ENCODE measurements around the gene GLB1L2.
"Not testable (repeated sequence)": the region's sequence is repeated elsewhere in the genome, so short reads cannot be mapped to it uniquely, and the experiment has no call there.

The GLB1L2 gene, protein sequence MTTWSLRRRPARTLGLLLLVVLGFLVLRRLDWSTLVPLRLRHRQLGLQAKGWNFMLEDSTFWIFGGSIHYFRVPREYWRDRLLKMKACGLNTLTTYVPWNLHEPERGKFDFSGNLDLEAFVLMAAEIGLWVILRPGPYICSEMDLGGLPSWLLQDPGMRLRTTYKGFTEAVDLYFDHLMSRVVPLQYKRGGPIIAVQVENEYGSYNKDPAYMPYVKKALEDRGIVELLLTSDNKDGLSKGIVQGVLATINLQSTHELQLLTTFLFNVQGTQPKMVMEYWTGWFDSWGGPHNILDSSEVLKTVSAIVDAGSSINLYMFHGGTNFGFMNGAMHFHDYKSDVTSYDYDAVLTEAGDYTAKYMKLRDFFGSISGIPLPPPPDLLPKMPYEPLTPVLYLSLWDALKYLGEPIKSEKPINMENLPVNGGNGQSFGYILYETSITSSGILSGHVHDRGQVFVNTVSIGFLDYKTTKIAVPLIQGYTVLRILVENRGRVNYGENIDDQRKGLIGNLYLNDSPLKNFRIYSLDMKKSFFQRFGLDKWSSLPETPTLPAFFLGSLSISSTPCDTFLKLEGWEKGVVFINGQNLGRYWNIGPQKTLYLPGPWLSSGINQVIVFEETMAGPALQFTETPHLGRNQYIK

DNA sequence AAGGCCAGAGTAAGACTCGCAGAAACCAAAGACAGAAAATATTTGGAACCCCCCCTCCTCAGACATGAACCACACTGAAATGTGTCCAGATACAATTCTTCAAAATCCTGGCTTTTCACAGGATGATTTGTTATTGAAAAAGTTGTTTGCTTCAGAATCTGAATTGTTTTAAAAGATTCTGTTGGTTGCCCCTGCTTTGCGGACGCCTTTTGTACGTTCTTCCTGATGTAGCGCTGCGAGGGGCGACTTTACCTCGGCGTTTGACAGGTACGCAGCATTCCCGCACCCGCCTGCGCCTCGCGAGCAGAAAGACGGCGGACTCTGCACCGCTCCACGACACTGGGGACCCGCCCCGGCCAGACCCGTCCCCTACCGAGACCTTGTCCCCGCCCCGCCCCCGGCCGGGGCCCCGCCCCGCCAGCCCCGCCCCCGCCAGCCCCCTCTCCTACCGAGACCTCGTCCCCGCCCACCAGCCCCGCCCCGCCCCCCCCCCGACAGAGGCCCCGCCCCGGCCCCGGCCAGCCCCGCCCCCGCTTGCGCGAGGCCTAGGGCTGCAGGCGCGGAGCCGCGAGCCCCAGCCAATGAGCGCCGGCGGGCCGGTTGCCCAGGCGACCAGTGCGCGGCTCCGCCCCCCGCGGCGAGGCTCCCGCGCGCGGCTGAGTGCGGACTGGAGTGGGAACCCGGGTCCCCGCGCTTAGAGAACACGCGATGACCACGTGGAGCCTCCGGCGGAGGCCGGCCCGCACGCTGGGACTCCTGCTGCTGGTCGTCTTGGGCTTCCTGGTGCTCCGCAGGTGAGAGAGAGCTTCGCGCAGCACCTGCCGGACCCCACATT lies at the start of gene GLB1L2:
Gene GLB1L2, plus strand, starts transcription at position 635 of the 835 bp plus-strand sequence. Its CDS starts 74 bp downstream, at position 709.
- H3K4me3 ChIP-seq (ENCODE audit: low read length), result peak within 1 kb of the TSS; percentile 59
- no peak within 1 kb of the TSS for H3K9ac ChIP-seq (ENCODE audit: low read length)
- no peaks in the 10 kb centered on the region for H3K36me3 ChIP-seq (ENCODE audit: control insufficient read depth, insufficient read depth, low read length, severe bottlenecking)
- peaks cover 8% of the 10 kb centered on the region for H3K4me1 ChIP-seq (ENCODE audit: control insufficient read depth, insufficient read depth, low read length)
- H3K27me3 ChIP-seq (replicated peaks; ENCODE audit: control insufficient read depth, insufficient read depth, low read length), result peaks cover 33% of the 10 kb centered on the region
- DNase-seq (ENCODE audit: low read depth), result peak; percentile 7
- no peaks in the 10 kb centered on the region for H3K9me3 ChIP-seq (ENCODE audit: control insufficient read depth, low read length)

DNA sequence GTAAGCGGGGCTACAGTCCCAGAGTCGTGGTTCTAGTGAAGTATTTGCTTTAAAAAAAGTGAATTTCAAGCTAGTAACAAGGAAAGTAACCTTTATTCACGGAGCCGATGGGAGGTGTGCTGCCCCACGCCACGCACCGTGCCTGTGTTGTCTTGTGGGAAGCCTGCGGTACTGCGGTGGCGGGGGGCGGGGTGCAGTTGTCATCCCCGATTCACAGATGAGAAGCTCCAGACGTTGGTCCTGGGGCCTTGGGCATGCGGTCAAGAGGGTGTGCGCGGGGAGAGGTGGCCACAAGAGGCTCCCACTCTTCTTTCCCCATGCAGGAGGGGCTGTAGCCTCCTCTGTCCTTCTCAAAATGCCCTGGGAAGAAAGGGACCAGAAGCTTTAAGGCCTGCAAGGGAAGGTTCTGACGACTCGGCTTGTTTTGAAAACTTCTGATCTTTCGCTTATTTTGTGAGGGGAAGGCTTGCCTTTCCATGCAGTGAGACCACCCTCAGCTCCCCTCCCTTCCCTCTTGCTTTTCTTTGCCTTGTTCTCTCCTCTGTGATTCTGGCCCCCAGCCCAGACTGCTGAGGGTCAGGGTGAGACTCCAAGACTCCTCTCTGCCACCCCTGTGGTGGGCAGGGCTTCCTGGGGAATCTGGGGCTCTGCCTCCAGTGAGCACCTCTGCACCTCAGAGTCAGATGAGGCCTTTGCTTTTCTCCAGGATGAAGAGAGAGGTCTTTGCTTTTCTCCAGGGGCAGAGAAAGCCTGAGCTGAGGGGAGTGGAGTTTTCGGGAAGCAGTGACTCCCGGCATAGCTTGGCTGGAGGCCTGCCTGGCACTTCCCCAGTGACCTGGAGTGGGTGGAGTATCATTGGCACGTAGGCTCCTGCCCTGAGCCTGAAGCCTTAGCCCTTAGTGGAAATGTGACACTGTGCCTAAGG lies 49.4 kb upstream of the GLB1L2 start:
- peaks cover 19% of the 10 kb centered on the region for H3K27me3 ChIP-seq (replicated peaks; ENCODE audit: control insufficient read depth, insufficient read depth, low read length)
- H3K4me3 ChIP-seq (ENCODE audit: low read length), result no peak overlapping the region
- no peaks in the 10 kb centered on the region for H3K36me3 ChIP-seq (ENCODE audit: control insufficient read depth, insufficient read depth, low read length, severe bottlenecking)
- DNase-seq (ENCODE audit: low read depth), result no peak
- peaks cover 4% of the 10 kb centered on the region for H3K4me1 ChIP-seq (ENCODE audit: control insufficient read depth, insufficient read depth, low read length)
- H3K9me3 ChIP-seq (ENCODE audit: control insufficient read depth, low read length), result peaks cover 5% of the 10 kb centered on the region
- no peak overlapping the region for H3K9ac ChIP-seq (ENCODE audit: low read length)

DNA sequence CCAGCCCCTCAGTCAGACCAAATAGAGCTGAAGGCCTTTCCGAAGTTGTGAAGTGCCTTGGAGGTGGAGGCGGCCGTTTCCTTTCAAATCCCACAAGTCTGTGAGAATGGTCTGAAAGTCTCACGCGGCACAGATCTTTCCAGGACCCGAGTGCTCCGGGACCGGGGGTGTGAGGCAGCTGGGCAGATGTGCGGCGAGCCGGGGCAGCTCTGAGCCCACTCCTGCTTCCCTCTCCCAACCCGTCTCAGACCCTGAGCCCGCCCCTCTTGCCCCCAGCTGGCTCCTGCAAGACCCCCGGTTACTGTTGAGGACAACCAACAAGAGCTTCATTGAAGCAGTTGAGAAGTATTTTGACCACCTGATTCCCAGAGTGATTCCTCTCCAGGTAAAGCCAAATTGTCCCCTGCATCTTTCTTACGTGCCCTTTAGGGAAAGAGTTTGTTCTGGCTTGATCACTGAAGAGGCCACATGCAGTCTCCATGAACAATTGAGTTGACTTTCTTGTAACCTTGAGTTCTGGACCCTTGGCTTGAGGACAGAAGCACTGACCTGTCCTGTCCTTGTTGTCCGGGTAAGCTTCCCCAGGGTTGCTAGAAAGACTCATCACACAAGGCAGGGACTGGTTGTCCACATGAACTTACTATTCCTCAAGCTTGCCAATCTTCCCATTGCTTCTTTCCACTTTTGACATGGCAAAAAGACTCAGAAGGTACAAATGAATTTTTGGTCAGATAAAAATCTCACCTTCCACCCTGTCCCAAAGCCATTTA lies 48.1 kb upstream of the GLB1L2 start:
- H3K4me3 ChIP-seq (ENCODE audit: low read length), result no peak overlapping the region
- no peak overlapping the region for H3K9ac ChIP-seq (ENCODE audit: low read length)
- no peaks in the 10 kb centered on the region for H3K36me3 ChIP-seq (ENCODE audit: control insufficient read depth, insufficient read depth, low read length, severe bottlenecking)
- DNase-seq (ENCODE audit: low read depth), result no peak
- H3K27me3 ChIP-seq (replicated peaks; ENCODE audit: control insufficient read depth, insufficient read depth, low read length), result peaks cover 7% of the 10 kb centered on the region
- H3K9me3 ChIP-seq (ENCODE audit: control insufficient read depth, low read length), result peaks cover under 1% of the 10 kb centered on the region
- H3K4me1 ChIP-seq (ENCODE audit: control insufficient read depth, insufficient read depth, low read length), result peaks cover 4% of the 10 kb centered on the region

DNA sequence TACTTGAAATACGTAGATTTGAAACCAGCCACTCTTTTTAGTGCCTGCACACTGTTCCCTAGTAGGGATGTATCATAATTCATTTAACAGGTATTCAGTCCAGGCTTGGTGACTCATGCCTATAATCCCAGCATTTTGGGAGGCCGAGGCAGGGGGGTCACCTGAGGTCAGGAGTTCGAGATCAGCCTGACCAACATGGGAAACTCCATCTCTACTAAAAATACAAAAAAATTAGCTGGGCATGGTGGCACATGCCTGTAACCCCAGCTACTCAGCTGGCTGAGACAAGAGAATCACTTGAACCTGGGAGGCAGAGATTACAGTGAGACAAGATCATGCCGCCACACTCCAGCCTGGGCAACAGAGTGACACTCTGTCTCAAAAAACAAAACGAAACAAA lies 47.4 kb upstream of the GLB1L2 start:
- DNase-seq (ENCODE audit: low read depth), result not testable (repeated sequence)

DNA sequence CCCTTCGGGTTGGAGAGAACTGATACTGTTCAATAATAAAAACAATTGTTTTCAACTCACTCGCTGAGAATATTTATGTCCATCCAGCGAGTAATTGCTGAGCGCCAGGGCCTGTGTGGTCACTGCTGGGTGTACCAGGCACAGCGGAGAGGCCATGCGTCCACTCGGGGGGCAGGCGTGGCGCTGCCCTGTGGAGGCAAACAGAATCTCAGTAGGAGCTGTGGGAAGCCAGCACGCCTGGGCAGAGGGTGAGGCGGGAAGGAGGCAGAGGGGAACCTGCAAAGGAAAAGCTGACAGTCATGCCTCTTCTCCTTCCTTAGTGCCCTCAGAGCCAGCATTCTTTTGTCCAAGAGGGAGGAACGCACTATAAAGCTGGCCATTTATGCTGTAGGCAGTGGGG lies 44.2 kb upstream of the GLB1L2 start:
- H3K4me1 ChIP-seq (ENCODE audit: control insufficient read depth, insufficient read depth, low read length), result peaks cover under 1% of the 10 kb centered on the region
- no peak overlapping the region for H3K4me3 ChIP-seq (ENCODE audit: low read length)
- no peaks in the 10 kb centered on the region for H3K36me3 ChIP-seq (ENCODE audit: control insufficient read depth, insufficient read depth, low read length, severe bottlenecking)
- peaks cover 8% of the 10 kb centered on the region for H3K27me3 ChIP-seq (replicated peaks; ENCODE audit: control insufficient read depth, insufficient read depth, low read length)
- DNase-seq (ENCODE audit: low read depth), result no peak
- H3K9me3 ChIP-seq (ENCODE audit: control insufficient read depth, low read length), result no peaks in the 10 kb centered on the region
- H3K9ac ChIP-seq (ENCODE audit: low read length), result no peak overlapping the region

More for the DNA sequence above, 47.4 kb upstream of the GLB1L2 start:
- H3K9ac ChIP-seq (ENCODE audit: low read length); H3K4me3 ChIP-seq (ENCODE audit: low read length); H3K27me3 ChIP-seq (replicated peaks; ENCODE audit: control insufficient read depth, insufficient read depth, low read length); H3K4me1 ChIP-seq (ENCODE audit: control insufficient read depth, insufficient read depth, low read length); H3K9me3 ChIP-seq (ENCODE audit: control insufficient read depth, low read length); H3K36me3 ChIP-seq (ENCODE audit: control insufficient read depth, insufficient read depth, low read length, severe bottlenecking): not testable (repeated sequence)

DNA sequence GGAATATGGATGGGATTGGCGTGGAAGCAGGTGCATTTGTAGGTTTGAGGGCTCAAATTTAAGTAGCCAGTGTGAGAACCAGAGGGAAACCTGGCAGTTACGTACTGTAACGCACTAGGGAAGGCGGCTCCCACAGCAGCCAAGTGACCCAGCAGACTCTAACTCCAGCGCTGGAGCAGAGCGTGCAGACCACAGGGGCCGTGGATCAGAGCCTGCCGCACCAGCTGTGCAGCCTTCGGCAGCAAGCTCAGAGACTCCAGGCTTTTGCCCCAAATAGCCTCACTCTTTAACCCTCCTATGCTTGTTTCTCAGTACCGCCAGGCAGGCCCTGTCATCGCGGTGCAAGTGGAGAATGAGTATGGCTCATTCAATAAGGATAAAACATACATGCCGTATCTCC lies 43.3 kb upstream of the GLB1L2 start:
- no peak for DNase-seq (ENCODE audit: low read depth)
- Histone ChIP-seq H3K9me3 (ENCODE audit: control insufficient read depth, low read length) (no peaks in the 10 kb centered on the region), H3K9ac (ENCODE audit: low read length) (no peak overlapping the region), H3K4me3 (ENCODE audit: low read length) (no peak overlapping the region), H3K4me1 (ENCODE audit: control insufficient read depth, insufficient read depth, low read length) (no peaks in the 10 kb centered on the region), H3K27me3 (replicated peaks; ENCODE audit: control insufficient read depth, insufficient read depth, low read length) (peaks cover 11% of the 10 kb centered on the region), H3K36me3 (ENCODE audit: control insufficient read depth, insufficient read depth, low read length, severe bottlenecking) (no peaks in the 10 kb centered on the region)

DNA sequence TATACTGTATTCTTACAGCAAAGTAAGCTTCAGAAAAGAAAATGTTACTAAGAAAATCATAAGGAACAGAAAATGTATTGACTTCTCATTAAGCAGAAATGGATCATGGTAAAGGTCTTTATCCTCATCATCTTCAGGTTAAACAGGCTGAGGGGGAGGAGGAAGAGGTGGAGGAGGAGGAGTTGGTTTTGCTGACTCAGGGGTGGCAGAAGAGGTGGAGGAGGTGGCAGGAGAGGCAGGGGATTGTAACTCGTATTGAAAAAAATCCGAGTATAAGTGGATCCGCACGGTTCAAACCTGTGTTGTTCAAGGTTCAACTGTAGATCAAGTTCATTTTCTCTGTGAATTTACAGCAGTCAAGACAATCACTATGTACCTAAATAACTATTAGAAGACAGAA lies 42.6 kb upstream of the GLB1L2 start:
- Histone ChIP-seq H3K9ac (ENCODE audit: low read length) (no peak overlapping the region), H3K4me1 (ENCODE audit: control insufficient read depth, insufficient read depth, low read length) (no peaks in the 10 kb centered on the region), H3K36me3 (ENCODE audit: control insufficient read depth, insufficient read depth, low read length, severe bottlenecking) (no peaks in the 10 kb centered on the region), H3K27me3 (replicated peaks; ENCODE audit: control insufficient read depth, insufficient read depth, low read length) (peaks cover 11% of the 10 kb centered on the region), H3K4me3 (ENCODE audit: low read length) (no peak overlapping the region), H3K9me3 (ENCODE audit: control insufficient read depth, low read length) (no peaks in the 10 kb centered on the region)
- no peak for DNase-seq (ENCODE audit: low read depth)

DNA sequence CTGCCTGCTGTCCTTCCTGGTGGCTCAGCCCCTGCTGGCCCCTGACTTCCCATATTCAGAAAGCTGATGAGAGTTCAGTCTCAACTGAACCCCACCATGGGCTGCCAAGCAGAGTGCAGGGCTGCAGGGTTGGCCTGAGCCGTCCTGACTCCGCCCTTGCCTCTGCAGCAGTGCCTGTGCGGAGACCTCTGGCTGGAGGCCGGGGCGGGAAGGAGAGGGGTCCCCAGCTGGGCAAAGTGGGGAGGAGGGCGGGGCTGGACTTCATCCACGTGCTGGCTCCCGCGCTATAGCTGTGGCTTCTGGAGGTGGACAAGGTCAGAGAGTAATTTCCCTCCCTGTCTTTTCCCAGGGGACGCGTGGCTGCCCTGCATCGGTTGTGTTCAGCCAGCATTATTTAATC lies 42.0 kb upstream of the GLB1L2 start:
- H3K4me3 ChIP-seq (ENCODE audit: low read length), result no peak overlapping the region
- no peaks in the 10 kb centered on the region for H3K9me3 ChIP-seq (ENCODE audit: control insufficient read depth, low read length)
- no peaks in the 10 kb centered on the region for H3K4me1 ChIP-seq (ENCODE audit: control insufficient read depth, insufficient read depth, low read length)
- H3K36me3 ChIP-seq (ENCODE audit: control insufficient read depth, insufficient read depth, low read length, severe bottlenecking), result no peaks in the 10 kb centered on the region
- no peak overlapping the region for H3K9ac ChIP-seq (ENCODE audit: low read length)
- DNase-seq (ENCODE audit: low read depth), result no peak
- H3K27me3 ChIP-seq (replicated peaks; ENCODE audit: control insufficient read depth, insufficient read depth, low read length), result peaks cover 13% of the 10 kb centered on the region

DNA sequence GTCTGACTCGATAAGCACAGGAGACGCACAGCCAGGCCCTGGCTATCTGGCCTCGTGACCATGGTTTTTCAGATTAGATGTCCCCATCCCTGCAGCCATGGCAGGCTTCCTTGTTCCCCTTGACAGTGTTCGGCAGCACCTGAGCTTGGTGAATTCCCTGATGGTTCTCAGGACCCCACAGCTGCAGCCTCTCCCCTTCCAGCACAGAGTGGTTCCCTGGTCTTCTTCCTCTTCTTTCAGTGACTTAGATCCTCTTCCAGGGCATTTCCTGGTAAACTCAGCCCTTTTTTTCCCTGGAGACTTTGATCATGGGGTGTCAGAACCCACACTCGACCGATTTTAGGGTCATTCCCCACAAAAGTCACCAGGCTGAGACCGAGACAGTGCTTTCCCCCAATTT lies 41.1 kb upstream of the GLB1L2 start:
- no peaks in the 10 kb centered on the region for H3K9me3 ChIP-seq (ENCODE audit: control insufficient read depth, low read length)
- H3K9ac ChIP-seq (ENCODE audit: low read length), result no peak overlapping the region
- H3K27me3 ChIP-seq (replicated peaks; ENCODE audit: control insufficient read depth, insufficient read depth, low read length), result peaks cover 13% of the 10 kb centered on the region
- no peak for DNase-seq (ENCODE audit: low read depth)
- no peaks in the 10 kb centered on the region for H3K36me3 ChIP-seq (ENCODE audit: control insufficient read depth, insufficient read depth, low read length, severe bottlenecking)
- H3K4me1 ChIP-seq (ENCODE audit: control insufficient read depth, insufficient read depth, low read length), result no peaks in the 10 kb centered on the region
- no peak overlapping the region for H3K4me3 ChIP-seq (ENCODE audit: low read length)

DNA sequence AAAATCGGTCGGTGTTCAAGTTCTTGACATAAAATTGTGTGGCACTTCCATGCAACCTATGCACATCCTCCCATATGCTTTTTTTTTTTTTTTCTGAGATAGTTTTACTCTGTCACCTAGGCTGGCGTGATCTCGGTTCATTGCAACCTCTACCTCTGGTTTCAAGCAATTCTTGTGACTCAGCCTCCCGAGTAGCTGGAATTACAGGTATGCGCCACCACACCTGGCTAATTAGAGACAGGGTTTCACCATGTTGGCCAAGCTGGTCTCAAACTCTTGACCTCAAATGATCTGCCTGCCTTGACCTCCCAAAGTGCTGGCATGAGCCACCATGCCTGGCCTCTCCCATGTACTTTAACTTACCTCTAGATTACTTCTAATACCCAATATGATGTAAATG lies 40.6 kb upstream of the GLB1L2 start:
- peaks cover 13% of the 10 kb centered on the region for H3K27me3 ChIP-seq (replicated peaks; ENCODE audit: control insufficient read depth, insufficient read depth, low read length)

More for the DNA sequence above, 40.6 kb upstream of the GLB1L2 start:
- no peak for DNase-seq (ENCODE audit: low read depth)
- no peaks in the 10 kb centered on the region for H3K36me3 ChIP-seq (ENCODE audit: control insufficient read depth, insufficient read depth, low read length, severe bottlenecking)
- no peaks in the 10 kb centered on the region for H3K4me1 ChIP-seq (ENCODE audit: control insufficient read depth, insufficient read depth, low read length)
- H3K4me3 ChIP-seq (ENCODE audit: low read length), result no peak overlapping the region
- no peak overlapping the region for H3K9ac ChIP-seq (ENCODE audit: low read length)
- no peaks in the 10 kb centered on the region for H3K9me3 ChIP-seq (ENCODE audit: control insufficient read depth, low read length)
